Testis (tissue), 3 donors: ENCODE measurements around the gene GRM2. TPM values are rescaled to one million over a fixed set of nuclear protein-coding genes. Genes with fewer than 3 reads are reported as not detected.

Experiments
- DNase-seq: peaks from one replicate; pipeline ENCODE4 v3.0.0-alpha.2; 2019
- H3K27ac ChIP-seq, 2 donors: fragments of 200-600 bp; sonication (generic); one replicate each; pipeline ENCODE4 v1.5.1; 2019
- H3K27me3 ChIP-seq: fragments of 200-600 bp; sonication (generic); one replicate; pipeline ENCODE4 v1.5.1; 2019
- H3K36me3 ChIP-seq: fragments of 200-600 bp; sonication (generic); one replicate; pipeline ENCODE4 v1.5.1; 2017; ENCODE audit warnings: low read depth; ENCODE audit errors: missing control alignments
- H3K4me1 ChIP-seq: fragments of 200-600 bp; sonication (generic); one replicate; pipeline ENCODE4 v1.5.1; 2019
- H3K4me3 ChIP-seq, 2 donors: fragments of 200-600 bp; sonication (generic); one replicate each; pipeline ENCODE4 v1.5.1; 2017 to 2019
- H3K9me3 ChIP-seq: fragments of 200-600 bp; sonication (generic); one replicate; pipeline ENCODE4 v1.5.1; 2017
- POLR2A ChIP-seq: fragments of 450-650 bp; IDR thresholded peaks from one replicate; pipeline ENCODE4 v1.6.1; 2017; ENCODE audit warnings: antibody characterized with exemption, mild to moderate bottlenecking, moderate library complexity
- WGBS, 2 donors: methylation state at CpG; one replicate each; pipeline ENCODE4 v1.1.5; 2018; 5-methylcytosine and 5-hydroxymethylcytosine counted together
- intact Hi-C: fragments of 100-400 bp; cut with DNase I; formaldehyde crosslinking; loops from one replicate; pipeline ENCODE4 v1.15.1; 2023; ENCODE audit warnings: low total_unique reads
- polyA plus RNA-seq: library from polyadenylated mRNA; stranded (reverse); fragments of 350-450 nt; fragmentation: Illumina TruSeq; extraction: RNeasy Lipid Tissue Mini Kit (QIAGEN cat#74804); gene quantifications from one replicate; pipeline ENCODE4 v1.2.3, GENCODE V29; 2014; ENCODE audit warnings: low read depth, low replicate concordance; ENCODE audit not compliant: insufficient read depth
- total RNA-seq, 2 donors: library from RNA; depleted of rRNA; stranded (reverse); fragments of >200 nt; gene quantifications; one replicate each; pipeline ENCODE4 v1.2.3, GENCODE V29; 2016
- TF ChIP-seq, protein P1 (sequence below), 3 experiments: fragments of 450-650 bp in 2 of 3; fragments of 200-600 bp in 1 of 3; sonication (generic) in 1 of 3; IDR thresholded peaks; one replicate each; pipeline ENCODE4 v1.5.1; 2016 to 2019; ENCODE audit warnings: antibody characterized with exemption in 3 of 3, mild to moderate bottlenecking in 2 of 3, moderate library complexity in 1 of 3

Gene GRM2
- total and polyA plus RNA-seq, 3 donors from 2014 or later: 10.7 to 34.7 (median 16.9) TPM

DNA sequence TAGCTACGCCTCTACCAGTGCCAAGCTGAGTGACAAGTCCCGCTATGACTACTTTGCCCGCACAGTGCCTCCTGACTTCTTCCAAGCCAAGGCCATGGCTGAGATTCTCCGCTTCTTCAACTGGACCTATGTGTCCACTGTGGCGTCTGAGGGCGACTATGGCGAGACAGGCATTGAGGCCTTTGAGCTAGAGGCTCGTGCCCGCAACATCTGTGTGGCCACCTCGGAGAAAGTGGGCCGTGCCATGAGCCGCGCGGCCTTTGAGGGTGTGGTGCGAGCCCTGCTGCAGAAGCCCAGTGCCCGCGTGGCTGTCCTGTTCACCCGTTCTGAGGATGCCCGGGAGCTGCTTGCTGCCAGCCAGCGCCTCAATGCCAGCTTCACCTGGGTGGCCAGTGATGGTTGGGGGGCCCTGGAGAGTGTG, 5.7 kb downstream of the GRM2 start:
- intact Hi-C loops: no loop called here
- TF ChIP-seq, protein P1, sequence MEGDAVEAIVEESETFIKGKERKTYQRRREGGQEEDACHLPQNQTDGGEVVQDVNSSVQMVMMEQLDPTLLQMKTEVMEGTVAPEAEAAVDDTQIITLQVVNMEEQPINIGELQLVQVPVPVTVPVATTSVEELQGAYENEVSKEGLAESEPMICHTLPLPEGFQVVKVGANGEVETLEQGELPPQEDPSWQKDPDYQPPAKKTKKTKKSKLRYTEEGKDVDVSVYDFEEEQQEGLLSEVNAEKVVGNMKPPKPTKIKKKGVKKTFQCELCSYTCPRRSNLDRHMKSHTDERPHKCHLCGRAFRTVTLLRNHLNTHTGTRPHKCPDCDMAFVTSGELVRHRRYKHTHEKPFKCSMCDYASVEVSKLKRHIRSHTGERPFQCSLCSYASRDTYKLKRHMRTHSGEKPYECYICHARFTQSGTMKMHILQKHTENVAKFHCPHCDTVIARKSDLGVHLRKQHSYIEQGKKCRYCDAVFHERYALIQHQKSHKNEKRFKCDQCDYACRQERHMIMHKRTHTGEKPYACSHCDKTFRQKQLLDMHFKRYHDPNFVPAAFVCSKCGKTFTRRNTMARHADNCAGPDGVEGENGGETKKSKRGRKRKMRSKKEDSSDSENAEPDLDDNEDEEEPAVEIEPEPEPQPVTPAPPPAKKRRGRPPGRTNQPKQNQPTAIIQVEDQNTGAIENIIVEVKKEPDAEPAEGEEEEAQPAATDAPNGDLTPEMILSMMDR (IDR thresholded peaks at IDR 0.05): no peak
- no peak for TF ChIP-seq POLR2A
- H3K27me3 ChIP-seq: no peaks in the 10 kb centered on the region
- H3K9me3 ChIP-seq: no peaks in the 10 kb centered on the region
- DNase-seq: no peak
- H3K4me1 ChIP-seq: peaks cover 1% of the 10 kb centered on the region
- 95% methylated on average over 12 to 17 of the region's 20 CpGs for WGBS, 2 donors
- H3K36me3 ChIP-seq: no peaks in the 10 kb centered on the region
- H3K27ac ChIP-seq: no peak overlapping the region
- no peak overlapping the region for H3K4me3 ChIP-seq

DNA sequence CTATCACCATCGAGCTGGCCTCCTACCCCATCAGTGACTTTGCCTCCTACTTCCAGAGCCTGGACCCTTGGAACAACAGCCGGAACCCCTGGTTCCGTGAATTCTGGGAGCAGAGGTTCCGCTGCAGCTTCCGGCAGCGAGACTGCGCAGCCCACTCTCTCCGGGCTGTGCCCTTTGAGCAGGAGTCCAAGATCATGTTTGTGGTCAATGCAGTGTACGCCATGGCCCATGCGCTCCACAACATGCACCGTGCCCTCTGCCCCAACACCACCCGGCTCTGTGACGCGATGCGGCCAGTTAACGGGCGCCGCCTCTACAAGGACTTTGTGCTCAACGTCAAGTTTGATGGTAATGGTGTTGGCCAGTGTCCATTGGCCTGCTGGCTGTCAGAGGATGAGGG, 6.1 kb downstream of the GRM2 start:
- intact Hi-C loops: no loop called here
- WGBS, 2 donors: 95% methylated on average over 19 of the region's 19 CpGs; no CpG with 5 or more reads in 1 of the 2 donors
- no peak for DNase-seq
- H3K4me3 ChIP-seq: no peak overlapping the region
- H3K27ac ChIP-seq: no peak overlapping the region
- TF ChIP-seq, protein P1 (IDR thresholded peaks at IDR 0.05): no peak
- TF ChIP-seq POLR2A: no peak
- no peaks in the 10 kb centered on the region for H3K36me3 ChIP-seq
- no peaks in the 10 kb centered on the region for H3K4me1 ChIP-seq
- H3K27me3 ChIP-seq: no peaks in the 10 kb centered on the region
- H3K9me3 ChIP-seq: no peaks in the 10 kb centered on the region

DNA sequence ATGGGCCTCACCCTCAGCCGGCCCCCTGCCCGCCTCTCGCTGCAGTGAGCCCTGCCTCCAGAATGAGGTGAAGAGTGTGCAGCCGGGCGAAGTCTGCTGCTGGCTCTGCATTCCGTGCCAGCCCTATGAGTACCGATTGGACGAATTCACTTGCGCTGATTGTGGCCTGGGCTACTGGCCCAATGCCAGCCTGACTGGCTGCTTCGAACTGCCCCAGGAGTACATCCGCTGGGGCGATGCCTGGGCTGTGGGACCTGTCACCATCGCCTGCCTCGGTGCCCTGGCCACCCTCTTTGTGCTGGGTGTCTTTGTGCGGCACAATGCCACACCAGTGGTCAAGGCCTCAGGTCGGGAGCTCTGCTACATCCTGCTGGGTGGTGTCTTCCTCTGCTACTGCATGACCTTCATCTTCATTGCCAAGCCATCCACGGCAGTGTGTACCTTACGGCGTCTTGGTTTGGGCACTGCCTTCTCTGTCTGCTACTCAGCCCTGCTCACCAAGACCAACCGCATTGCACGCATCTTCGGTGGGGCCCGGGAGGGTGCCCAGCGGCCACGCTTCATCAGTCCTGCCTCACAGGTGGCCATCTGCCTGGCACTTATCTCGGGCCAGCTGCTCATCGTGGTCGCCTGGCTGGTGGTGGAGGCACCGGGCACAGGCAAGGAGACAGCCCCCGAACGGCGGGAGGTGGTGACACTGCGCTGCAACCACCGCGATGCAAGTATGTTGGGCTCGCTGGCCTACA, 8.5 kb downstream of the GRM2 start:
- intact Hi-C loops: no loop called here
- Histone ChIP-seq H3K27ac (no peak overlapping the region), H3K36me3 (no peaks in the 10 kb centered on the region), H3K9me3 (no peaks in the 10 kb centered on the region), H3K4me1 (no peaks in the 10 kb centered on the region), H3K4me3 (no peak overlapping the region), H3K27me3 (no peaks in the 10 kb centered on the region)
- no peak for DNase-seq
- TF ChIP-seq, protein P1 (IDR thresholded peaks at IDR 0.05): no peak
- no peak for TF ChIP-seq POLR2A
- WGBS, 2 donors: 93 to 95% methylated on average over 23 to 36 of the region's 36 CpGs

DNA sequence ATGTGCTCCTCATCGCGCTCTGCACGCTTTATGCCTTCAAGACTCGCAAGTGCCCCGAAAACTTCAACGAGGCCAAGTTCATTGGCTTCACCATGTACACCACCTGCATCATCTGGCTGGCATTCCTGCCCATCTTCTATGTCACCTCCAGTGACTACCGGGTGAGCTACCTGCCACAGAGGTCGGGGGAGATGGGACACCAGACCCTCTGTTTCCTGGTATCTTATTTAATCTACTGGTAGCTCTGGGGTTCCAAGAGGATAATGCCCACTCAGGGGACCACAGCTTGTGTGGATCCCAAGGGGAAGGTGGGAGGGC, 9.1 kb downstream of the GRM2 start:
- H3K9me3 ChIP-seq: no peaks in the 10 kb centered on the region
- H3K27me3 ChIP-seq: no peaks in the 10 kb centered on the region
- intact Hi-C loops: no loop called here
- WGBS, 2 donors: 95 to 96% methylated on average over 8 of the region's 8 CpGs
- H3K4me1 ChIP-seq: no peaks in the 10 kb centered on the region
- no peak overlapping the region for H3K4me3 ChIP-seq
- no peak overlapping the region for H3K27ac ChIP-seq
- no peak for DNase-seq
- no peaks in the 10 kb centered on the region for H3K36me3 ChIP-seq
- TF ChIP-seq, protein P1 (IDR thresholded peaks at IDR 0.05): no peak
- TF ChIP-seq POLR2A: no peak

DNA sequence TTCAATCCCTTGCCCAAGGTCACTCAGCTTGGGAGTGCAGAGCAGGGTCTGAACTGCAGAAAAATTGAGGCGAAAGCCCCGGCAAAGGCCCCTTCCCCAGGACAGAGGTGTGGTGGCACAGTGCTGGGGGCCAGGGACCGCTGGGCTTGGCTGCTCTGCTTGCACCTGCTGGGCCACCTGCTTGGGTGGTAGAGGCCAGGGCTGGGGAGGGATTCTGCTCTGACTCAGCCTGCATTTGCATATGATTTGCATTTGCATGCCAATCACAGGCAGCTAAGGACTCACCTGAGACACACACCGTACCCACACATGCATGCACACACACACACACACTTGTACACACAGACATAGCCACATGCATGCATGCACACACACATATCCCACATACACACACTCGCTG, 9.9 kb downstream of the GRM2 start:
- no peak for DNase-seq
- H3K4me3 ChIP-seq: no peak overlapping the region
- 89% methylated on average over 5 of the region's 5 CpGs for whole genome bisulfite sequencing, 2 donors
- H3K27ac ChIP-seq: no peak overlapping the region
- no peaks in the 10 kb centered on the region for H3K4me1 ChIP-seq
- no peaks in the 10 kb centered on the region for H3K9me3 ChIP-seq
- no peaks in the 10 kb centered on the region for H3K36me3 ChIP-seq
- H3K27me3 ChIP-seq: no peaks in the 10 kb centered on the region
- intact Hi-C loops: no loop called here
- TF ChIP-seq, protein P1 (IDR thresholded peaks at IDR 0.05): no peak
- TF ChIP-seq POLR2A: no peak
